Psoas muscle (tissue), 8 donors: Measurements from ENCODE around the gene HTT. TPM values are rescaled to one million over a fixed set of nuclear protein-coding genes. Genes with fewer than 3 reads are reported as not detected.

ENCODE experiments used
- ATAC-seq, 4 donors: fragments of 200-7000 bp; cut with Tn5 transposase; one replicate each; pipeline ENCODE4 v1.9.1; 2020; ENCODE audit warnings: moderate library complexity in 3 of 4, mild to moderate bottlenecking in 2 of 4
- DNase-seq, 2 donors: peaks; one replicate each; pipeline ENCODE4 v3.0.0-alpha.2; 2020
- H3K27ac ChIP-seq: fragments of 200-600 bp; one replicate; pipeline ENCODE4 v1.8.0; 2022
- H3K27me3 ChIP-seq, 3 donors: fragments of 200-600 bp in 1 of 3; one replicate each; pipeline versions ENCODE4 v1.6.1 to v1.8.0; 2013 to 2022; ENCODE audit warnings: low read length in 2 of 3, mild to moderate bottlenecking in 2 of 3, moderate library complexity in 1 of 3; ENCODE audit not compliant: insufficient read depth in 3 of 3
- H3K36me3 ChIP-seq, 2 donors: fragments of 200-600 bp in 1 of 2; one replicate each; pipeline versions ENCODE4 v1.6.1 to v1.8.0; 2013 to 2022; ENCODE audit warnings: low read depth in 1 of 2, mild to moderate bottlenecking in 1 of 2, moderate library complexity in 1 of 2; ENCODE audit not compliant: insufficient read depth in 1 of 2
- H3K4me1 ChIP-seq: fragments of 200-600 bp; one replicate; pipeline ENCODE4 v1.8.0; 2022
- H3K4me3 ChIP-seq: fragments of 200-600 bp; one replicate; pipeline ENCODE4 v1.8.0; 2022; ENCODE audit warnings: mild to moderate bottlenecking
- H3K9me3 ChIP-seq: fragments of 200-600 bp; one replicate; pipeline ENCODE4 v1.8.0; 2022
- CTCF ChIP-seq: fragments of 200-600 bp; IDR thresholded peaks from one replicate; pipeline ENCODE4 v1.8.0; 2022; ENCODE audit warnings: antibody characterized with exemption
- WGBS, 3 donors: extraction: QIAGEN DNeasy Blood & Tissue Kit; methylation state at CpG; one replicate each; pipeline versions ENCODE4 v1.1.6 to v1.1.7; 2013; 5-methylcytosine and 5-hydroxymethylcytosine counted together
- intact Hi-C, 2 donors: fragments of 100-400 bp; cut with DNase I; formaldehyde crosslinking; loops; one replicate each; pipeline versions ENCODE4 v1.11.0 to v1.14.2; 2022
- polyA plus RNA-seq, 3 donors: library from polyadenylated mRNA; stranded (reverse); fragments of 200-250 nt; gene quantifications; one replicate each; pipeline ENCODE4 v1.2.3, GENCODE V29; 2013
- total RNA-seq, 4 donors: library from RNA; stranded (reverse); fragmentation: NEBNext Ultra II Directional in 2 of 4; extraction: Animal tissue kit (Norgen Biotek cat#: 25700) in 2 of 4; gene quantifications; one replicate each; pipeline versions ENCODE4 v1.2.1 to v1.2.4, GENCODE V29; 2021 to 2023
- donor health status: healthy with polysubstance abuse.
- donor health status: DM: no; HTN: no; CAD: no; lungs with moderate emphysema.
- donor health status: Bipolar disorder and iron deficiency.
- donor health status: healthy.
- donor health status: DM: yes; HTN: yes; CAD: no.
- donor health status: DM: no; HTN: no; CAD: no.
- donor health status: DM: no; HTN: no; CAD: no.
- donor health status: DM: yes; HTN: yes; CAD: no.

HTT gene
- total and polyA plus RNA-seq, 7 donors, result 6.7 to 39.9 (median 29.6) TPM

- 85 to 94% (median 93%) methylated on average over 15 of the region's 15 CpGs for WGBS, 3 donors
- no peaks in the 10 kb centered on the region for H3K9me3 ChIP-seq
- TF ChIP-seq CTCF, result no peak
- no peak for DNase-seq
- no peaks in the 10 kb centered on the region for H3K27me3 ChIP-seq
- no peak overlapping the region for H3K27ac ChIP-seq
- no peak overlapping the region for H3K4me3 ChIP-seq
- ATAC-seq, result no peak
- no peaks in the 10 kb centered on the region for H3K4me1 ChIP-seq
- intact Hi-C loops, result no loop called here
- peaks cover 0 to 94% of the 10 kb centered on the region in 2 donors for H3K36me3 ChIP-seq
Measured at GRCh38 chr4:3232871-3233271, 158.4 kb downstream of the HTT start.

GRCh38 chr4:3233391-3234071 is 159.1 kb downstream of the HTT start:
- no peak overlapping the region for H3K4me3 ChIP-seq
- no peaks in the 10 kb centered on the region for H3K27me3 ChIP-seq
- WGBS, 3 donors, result 91 to 94% (median 93%) methylated on average over 21 of the region's 21 CpGs
- intact Hi-C loops, result no loop called here
- no peaks in the 10 kb centered on the region for H3K9me3 ChIP-seq
- H3K36me3 ChIP-seq, result peaks cover 0 to 94% of the 10 kb centered on the region in 2 donors
- H3K4me1 ChIP-seq, result no peaks in the 10 kb centered on the region
- H3K27ac ChIP-seq, result no peak overlapping the region
- TF ChIP-seq CTCF, result no peak
- peak in 1 of 4 donors; percentile 26 for ATAC-seq
- no peak for DNase-seq

- no peaks in the 10 kb centered on the region for H3K4me1 ChIP-seq
- peaks cover 0 to 96% of the 10 kb centered on the region in 2 donors for H3K36me3 ChIP-seq
- intact Hi-C loops, result no loop called here
- ATAC-seq (peak in 1 of 4 donors; percentile 37), DNase-seq (no peak)
- TF ChIP-seq CTCF, result no peak
- no peak overlapping the region for H3K4me3 ChIP-seq
- WGBS, 3 donors, result 84 to 90% (median 84%) methylated on average over 23 of the region's 23 CpGs
- no peaks in the 10 kb centered on the region for H3K27me3 ChIP-seq
- no peaks in the 10 kb centered on the region for H3K9me3 ChIP-seq
- no peak overlapping the region for H3K27ac ChIP-seq
Measured at GRCh38 chr4:3234171-3235029, 159.9 kb downstream of the HTT start.

- Histone ChIP-seq H3K4me1 (no peaks in the 10 kb centered on the region), H3K36me3 (peaks cover 0 to 96% of the 10 kb centered on the region in 2 donors), H3K9me3 (no peaks in the 10 kb centered on the region), H3K4me3 (no peak overlapping the region), H3K27me3 (no peaks in the 10 kb centered on the region), H3K27ac (no peak overlapping the region)
- no peak for TF ChIP-seq CTCF
- 90 to 93% (median 91%) methylated on average over 10 to 14 of the region's 14 CpGs for WGBS, 3 donors
- intact Hi-C loops, result no loop called here
- ATAC-seq (no peak), DNase-seq (no peak)
Measured at GRCh38 chr4:3235030-3235345, 160.5 kb downstream of the HTT start.
